Measurements from ENCODE around the gene GPATCH3. TPM values are rescaled to one million over a fixed set of nuclear protein-coding genes. Genes with fewer than 3 reads are reported as not detected.

Gene GPATCH3
- total and polyA plus RNA-seq, 2 of the 8 experiments (the other 6 are each of a cell fraction or from before 2014, with no cell fraction given) = 7.9 to 17.4 TPM

- TF ChIP-seq SIN3A (conservative IDR thresholded peaks at IDR 0.05 in 1 of 2, IDR thresholded peaks at IDR 0.05 in 1 of 2; ENCODE audit: low read depth in 1 of 2, low read length in 2 of 2) (peak; percentile 66 to 86; a peak in 1 of 4 replicates), TAF1 (IDR thresholded peaks at IDR 0.05; ENCODE audit: low read depth, low read length) (peak; percentile 70), NANOG (IDR thresholded peaks at IDR 0.05; ENCODE audit: insufficient read depth, low read depth, low read length, poor library complexity, severe bottlenecking) (no peak), CREB1 (IDR thresholded peaks at IDR 0.05) (peak; percentile 76), NRF1 (IDR thresholded peaks at IDR 0.05; ENCODE audit: low read depth, low read length) (0 out of 2 replicates have a peak, but pooled peaks have one; percentile 6), RAD21 (IDR thresholded peaks at IDR 0.05 in 1 of 2, conservative IDR thresholded peaks at IDR 0.05 in 1 of 2; ENCODE audit: low read depth in 2 of 2, low read length in 2 of 2) (no peak), EGR1 (IDR thresholded peaks at IDR 0.05; ENCODE audit: borderline replicate concordance, low read depth, low read length) (no peak), CHD2 (IDR thresholded peaks at IDR 0.05; ENCODE audit: low read length) (0 out of 2 replicates have a peak, but pooled peaks have one; percentile 8), E2F6 (IDR thresholded peaks at IDR 0.05) (peak; percentile 21; the same call in 1 of the 2 replicates), JUND (IDR thresholded peaks at IDR 0.05; ENCODE audit: low read length) (no peak), PHF8 (conservative IDR thresholded peaks at IDR 0.05; ENCODE audit: low read depth, low read length) (peak; percentile 66; the same call in 1 of the 2 replicates), POLR2AphosphoS5 (IDR thresholded peaks at IDR 0.05; ENCODE audit: low read depth, low read length) (peak; percentile 83), POU5F1 (IDR thresholded peaks at IDR 0.05; ENCODE audit: low read depth, low read length) (no peak), CHD1 (IDR thresholded peaks at IDR 0.05; ENCODE audit: low read depth, low read length) (no peak), HDAC2 (IDR thresholded peaks at IDR 0.05; ENCODE audit: borderline replicate concordance in 1 of 2, low read depth in 2 of 2, low read length in 2 of 2) (peak in 1 of 2 experiments; percentile 67; a peak in 1 of 4 replicates), RBBP5 (IDR thresholded peaks at IDR 0.05; ENCODE audit: borderline replicate concordance, low read depth, low read length) (peak; percentile 81; the same call in 1 of the 2 replicates), BACH1 (IDR thresholded peaks at IDR 0.05; ENCODE audit: low read length) (no peak), TBP (IDR thresholded peaks at IDR 0.05; ENCODE audit: low read depth, low read length) (peak; percentile 73), SAP30 (IDR thresholded peaks at IDR 0.05; ENCODE audit: insufficient read depth, insufficient replicate concordance, low read length) (peak; percentile 58), SP1 (IDR thresholded peaks at IDR 0.05; ENCODE audit: low read depth, low read length) (no peak), RFX5 (IDR thresholded peaks at IDR 0.05; ENCODE audit: borderline replicate concordance, low read depth, low read length) (no peak), MAX (IDR thresholded peaks at IDR 0.05) (no peak; the same call in 1 of the 2 replicates)
Observed at GRCh38 chr1:26889551-26890466, 10.5 kb downstream of the GPATCH3 start, which contains the start of gene GPN2 (continued).

Data from H1 (cell line).